ENCODE results near the gene RSF1.

The RSF1 gene

DNA sequence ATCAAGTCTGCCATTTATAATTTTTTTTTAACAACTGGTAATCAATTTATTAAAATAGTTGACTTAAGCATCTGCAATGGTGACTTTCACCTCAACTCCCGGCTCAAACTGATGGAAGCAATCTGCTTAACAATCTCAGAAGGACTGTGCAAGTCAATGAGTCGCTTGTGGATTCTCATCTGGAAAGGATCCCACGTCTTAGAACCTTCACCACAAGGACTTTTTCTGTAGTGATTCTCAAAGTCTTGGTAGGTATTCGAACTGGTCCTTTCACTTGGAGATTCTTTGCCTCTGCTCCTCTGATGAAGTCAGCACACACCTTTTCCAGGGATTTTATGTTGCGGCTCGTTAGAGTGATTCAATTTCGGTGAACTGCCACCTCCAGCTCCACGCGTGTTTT, 7.3 kb downstream of the RSF1 start:
- H3K27me3 ChIP-seq (ENCODE audit: control insufficient read depth in 1 of 2, insufficient read depth in 2 of 2, low read length in 2 of 2) = no peaks in the 10 kb centered on the region

DNA sequence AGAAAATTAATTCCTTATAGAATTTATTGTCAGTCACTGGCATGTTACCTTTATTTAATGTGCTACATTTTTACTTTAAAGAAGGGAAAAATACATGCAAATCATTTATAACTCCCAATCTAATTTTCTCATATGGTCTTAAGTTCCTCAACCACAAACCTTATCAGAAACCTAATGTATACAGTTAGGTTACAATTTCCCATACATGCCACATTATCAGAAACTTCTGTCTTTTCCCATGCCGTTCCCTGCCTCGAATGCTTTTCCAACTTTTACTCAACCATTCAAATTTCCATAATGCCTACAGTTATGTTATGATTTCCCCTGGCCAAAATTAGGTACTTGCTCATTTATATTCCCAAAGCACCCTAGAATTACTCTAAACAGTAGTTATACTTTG, 13.5 kb downstream of the RSF1 start:
- no peak overlapping the region for H3K27ac ChIP-seq (ENCODE audit: low read depth, low read length)
- H3K9ac ChIP-seq (ENCODE audit: low read depth in 1 of 2, low read length in 2 of 2) = no peak overlapping the region
- H3K27me3 ChIP-seq (ENCODE audit: control insufficient read depth in 1 of 2, insufficient read depth in 2 of 2, low read length in 2 of 2) = no peaks in the 10 kb centered on the region
- H3K36me3 ChIP-seq (ENCODE audit: control insufficient read depth in 1 of 2, insufficient read depth in 2 of 2, low read length in 2 of 2) = peaks cover 0 to 12% of the 10 kb centered on the region in 2 donors
- no peak overlapping the region for H3K4me3 ChIP-seq (ENCODE audit: low read depth in 1 of 2, low read length in 2 of 2)
- no peaks in the 10 kb centered on the region for H3K9me3 ChIP-seq (ENCODE audit: control insufficient read depth in 1 of 2, low read length in 2 of 2)
- H3K4me1 ChIP-seq (ENCODE audit: control insufficient read depth in 1 of 2, insufficient read depth in 2 of 2, low read length in 2 of 2) = no peaks in the 10 kb centered on the region

More for the DNA sequence above, 7.3 kb downstream of the RSF1 start:
- Histone ChIP-seq H3K9me3 (ENCODE audit: control insufficient read depth in 1 of 2, low read length in 2 of 2) (peaks cover 0 to 3% of the 10 kb centered on the region in 2 donors), H3K9ac (ENCODE audit: low read depth in 1 of 2, low read length in 2 of 2) (no peak overlapping the region), H3K4me1 (ENCODE audit: control insufficient read depth in 1 of 2, insufficient read depth in 2 of 2, low read length in 2 of 2) (peaks cover 6 to 10% of the 10 kb centered on the region in 2 donors), H3K27ac (ENCODE audit: low read depth, low read length) (no peak overlapping the region), H3K4me3 (ENCODE audit: low read depth in 1 of 2, low read length in 2 of 2) (no peak overlapping the region), H3K36me3 (ENCODE audit: control insufficient read depth in 1 of 2, insufficient read depth in 2 of 2, low read length in 2 of 2) (peaks cover 0 to 20% of the 10 kb centered on the region in 2 donors)

DNA sequence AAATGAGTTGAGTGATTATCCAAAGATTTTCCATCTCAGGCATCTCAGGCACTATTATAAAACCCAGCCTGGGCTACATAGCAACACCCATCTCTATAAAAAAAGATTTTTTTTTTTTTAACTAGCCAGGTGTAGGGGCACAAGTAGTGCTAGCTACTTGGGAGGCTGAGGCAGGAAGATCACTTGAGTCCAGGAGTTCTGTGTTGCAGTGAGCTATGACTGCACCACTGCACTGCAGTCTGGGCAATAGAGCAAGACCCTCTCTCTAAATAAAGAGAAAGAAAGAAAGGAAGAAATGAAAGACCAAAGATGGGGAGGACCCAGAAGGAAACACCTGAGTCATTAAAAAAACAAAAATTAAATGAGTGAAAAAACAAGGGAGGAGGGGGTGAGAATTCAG, 14.1 kb downstream of the RSF1 start:
- no peaks in the 10 kb centered on the region for H3K27me3 ChIP-seq (ENCODE audit: control insufficient read depth in 1 of 2, insufficient read depth in 2 of 2, low read length in 2 of 2)
- no peak overlapping the region for H3K4me3 ChIP-seq (ENCODE audit: low read depth in 1 of 2, low read length in 2 of 2)
- H3K4me1 ChIP-seq (ENCODE audit: control insufficient read depth in 1 of 2, insufficient read depth in 2 of 2, low read length in 2 of 2) = no peaks in the 10 kb centered on the region
- no peak overlapping the region for H3K9ac ChIP-seq (ENCODE audit: low read depth in 1 of 2, low read length in 2 of 2)
- peaks cover 0 to 11% of the 10 kb centered on the region in 2 donors for H3K36me3 ChIP-seq (ENCODE audit: control insufficient read depth in 1 of 2, insufficient read depth in 2 of 2, low read length in 2 of 2)
- no peak overlapping the region for H3K27ac ChIP-seq (ENCODE audit: low read depth, low read length)
- H3K9me3 ChIP-seq (ENCODE audit: control insufficient read depth in 1 of 2, low read length in 2 of 2) = no peaks in the 10 kb centered on the region

DNA sequence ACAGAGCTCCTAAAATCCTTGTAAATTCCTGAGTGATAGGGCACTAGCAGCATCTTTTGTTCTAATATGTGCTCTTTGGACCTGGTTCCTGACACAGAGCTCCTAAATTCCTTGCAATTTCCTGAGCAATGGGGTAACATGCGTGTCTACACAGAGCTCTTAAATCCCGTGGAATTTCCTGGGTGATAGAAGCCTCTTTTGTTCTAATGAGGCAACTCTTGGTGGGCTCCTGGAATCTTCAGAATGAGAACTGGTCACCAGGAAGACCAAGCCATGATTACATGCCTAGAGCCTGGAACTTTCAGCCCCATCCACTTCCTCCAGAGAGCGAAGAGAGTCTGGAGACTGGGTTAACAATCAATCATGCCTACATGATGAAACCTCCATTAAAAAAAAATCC, 19.0 kb downstream of the RSF1 start:
- no peaks in the 10 kb centered on the region for H3K4me1 ChIP-seq (ENCODE audit: control insufficient read depth in 1 of 2, insufficient read depth in 2 of 2, low read length in 2 of 2)
- H3K27ac ChIP-seq (ENCODE audit: low read depth, low read length) = no peak overlapping the region
- H3K9ac ChIP-seq (ENCODE audit: low read depth in 1 of 2, low read length in 2 of 2) = no peak overlapping the region

DNA sequence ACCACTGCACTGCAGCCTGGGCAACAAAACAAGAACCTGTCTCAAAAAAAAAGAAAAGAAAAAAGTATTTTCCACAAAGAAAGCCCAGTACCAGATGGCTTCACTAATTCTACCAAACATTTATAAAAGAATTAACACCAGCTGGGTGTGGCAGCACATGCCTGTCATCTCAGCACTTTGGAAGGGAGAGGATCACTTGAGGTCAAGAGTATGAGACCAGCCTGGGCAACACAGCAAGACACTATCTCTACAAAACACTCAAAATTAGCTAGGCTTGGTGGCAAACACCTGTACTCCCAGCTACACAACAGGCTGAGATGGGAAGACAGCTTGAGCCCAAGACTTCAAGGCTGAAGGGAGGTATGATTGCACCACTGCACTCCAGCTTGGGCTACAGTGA, 20.1 kb downstream of the RSF1 start:
- H3K27me3 ChIP-seq (ENCODE audit: control insufficient read depth in 1 of 2, insufficient read depth in 2 of 2, low read length in 2 of 2) = no peaks in the 10 kb centered on the region
- no peak overlapping the region for H3K9ac ChIP-seq (ENCODE audit: low read depth in 1 of 2, low read length in 2 of 2)
- no peak overlapping the region for H3K27ac ChIP-seq (ENCODE audit: low read depth, low read length)
- H3K4me3 ChIP-seq (ENCODE audit: low read depth in 1 of 2, low read length in 2 of 2) = no peak overlapping the region
- no peaks in the 10 kb centered on the region for H3K9me3 ChIP-seq (ENCODE audit: control insufficient read depth in 1 of 2, low read length in 2 of 2)
- no peaks in the 10 kb centered on the region for H3K4me1 ChIP-seq (ENCODE audit: control insufficient read depth in 1 of 2, insufficient read depth in 2 of 2, low read length in 2 of 2)
- H3K36me3 ChIP-seq (ENCODE audit: control insufficient read depth in 1 of 2, insufficient read depth in 2 of 2, low read length in 2 of 2) = no peaks in the 10 kb centered on the region

More for the DNA sequence above, 19.0 kb downstream of the RSF1 start:
- no peaks in the 10 kb centered on the region for H3K9me3 ChIP-seq (ENCODE audit: control insufficient read depth in 1 of 2, low read length in 2 of 2)
- no peak overlapping the region for H3K4me3 ChIP-seq (ENCODE audit: low read depth in 1 of 2, low read length in 2 of 2)
- no peaks in the 10 kb centered on the region for H3K36me3 ChIP-seq (ENCODE audit: control insufficient read depth in 1 of 2, insufficient read depth in 2 of 2, low read length in 2 of 2)
- H3K27me3 ChIP-seq (ENCODE audit: control insufficient read depth in 1 of 2, insufficient read depth in 2 of 2, low read length in 2 of 2) = no peaks in the 10 kb centered on the region

DNA sequence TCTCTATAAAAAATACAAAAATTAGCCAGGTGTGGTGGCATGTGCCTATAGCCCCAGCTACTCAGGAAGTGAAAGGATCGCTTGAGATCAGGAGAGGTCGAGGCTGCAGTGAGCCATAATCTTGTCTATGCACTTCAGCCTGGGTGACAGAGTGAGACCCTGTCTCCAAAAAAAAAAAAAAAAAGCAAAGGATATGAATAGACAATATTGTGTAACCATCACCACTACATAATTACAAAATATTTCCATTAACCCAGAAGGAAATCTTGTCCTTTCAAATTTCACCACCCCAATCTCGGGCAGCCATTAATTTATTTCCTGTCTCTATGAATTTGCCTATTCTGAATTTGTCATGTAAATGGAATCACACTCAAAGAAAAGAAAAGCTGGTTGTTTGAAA, 21.2 kb downstream of the RSF1 start:
- Histone ChIP-seq H3K27me3 (ENCODE audit: control insufficient read depth in 1 of 2, insufficient read depth in 2 of 2, low read length in 2 of 2) (no peaks in the 10 kb centered on the region), H3K9me3 (ENCODE audit: control insufficient read depth in 1 of 2, low read length in 2 of 2) (no peaks in the 10 kb centered on the region), H3K4me3 (ENCODE audit: low read depth in 1 of 2, low read length in 2 of 2) (no peak overlapping the region), H3K36me3 (ENCODE audit: control insufficient read depth in 1 of 2, insufficient read depth in 2 of 2, low read length in 2 of 2) (no peaks in the 10 kb centered on the region), H3K4me1 (ENCODE audit: control insufficient read depth in 1 of 2, insufficient read depth in 2 of 2, low read length in 2 of 2) (no peaks in the 10 kb centered on the region), H3K9ac (ENCODE audit: low read depth in 1 of 2, low read length in 2 of 2) (no peak overlapping the region), H3K27ac (ENCODE audit: low read depth, low read length) (no peak overlapping the region)

DNA sequence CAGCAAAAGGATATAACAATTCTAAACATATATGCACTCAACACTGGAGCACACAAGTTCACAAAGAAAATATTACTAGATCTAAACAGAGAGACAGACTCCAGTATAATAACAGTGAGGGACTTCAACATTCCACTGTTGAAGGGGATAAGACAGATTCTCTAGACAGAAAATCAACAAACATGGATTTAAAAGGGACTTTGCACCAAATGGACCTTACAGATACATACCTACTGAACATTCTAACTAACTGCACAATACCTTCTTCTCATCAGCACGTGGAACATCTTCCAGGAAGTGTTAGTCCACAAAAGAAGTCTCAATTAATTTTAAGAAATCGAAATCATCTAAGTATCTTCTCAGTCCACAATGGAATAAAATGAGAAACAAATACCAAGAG, 26.6 kb downstream of the RSF1 start:
- peaks cover 0 to 5% of the 10 kb centered on the region in 2 donors for H3K9me3 ChIP-seq (ENCODE audit: control insufficient read depth in 1 of 2, low read length in 2 of 2)
- H3K4me3 ChIP-seq (ENCODE audit: low read depth in 1 of 2, low read length in 2 of 2) = no peak overlapping the region
- peaks cover 0 to 2% of the 10 kb centered on the region in 2 donors for H3K36me3 ChIP-seq (ENCODE audit: control insufficient read depth in 1 of 2, insufficient read depth in 2 of 2, low read length in 2 of 2)
- H3K4me1 ChIP-seq (ENCODE audit: control insufficient read depth in 1 of 2, insufficient read depth in 2 of 2, low read length in 2 of 2) = no peaks in the 10 kb centered on the region
- H3K27ac ChIP-seq (ENCODE audit: low read depth, low read length) = no peak overlapping the region
- no peaks in the 10 kb centered on the region for H3K27me3 ChIP-seq (ENCODE audit: control insufficient read depth in 1 of 2, insufficient read depth in 2 of 2, low read length in 2 of 2)
- H3K9ac ChIP-seq (ENCODE audit: low read depth in 1 of 2, low read length in 2 of 2) = no peak overlapping the region

DNA sequence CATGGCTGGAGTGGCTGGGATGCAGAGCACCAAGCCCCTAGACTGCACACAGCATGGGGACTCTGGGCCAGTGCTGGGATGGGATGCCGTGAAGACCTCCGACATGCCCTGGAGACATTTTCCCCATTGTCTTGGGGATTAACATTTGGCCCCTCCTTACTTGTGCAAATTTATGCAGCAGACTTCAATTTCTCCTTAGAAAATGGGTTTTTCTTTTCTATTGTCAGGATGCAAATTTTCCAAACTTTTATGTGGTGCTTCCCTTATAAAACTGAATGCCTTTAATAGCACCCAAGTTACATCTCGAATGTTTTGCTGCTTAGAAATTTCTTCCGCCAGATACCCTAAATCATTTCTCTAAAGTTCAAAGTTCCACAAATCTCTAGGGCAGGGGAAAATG, 29.2 kb downstream of the RSF1 start:
- Histone ChIP-seq H3K36me3 (ENCODE audit: control insufficient read depth in 1 of 2, insufficient read depth in 2 of 2, low read length in 2 of 2) (peaks cover 0 to 2% of the 10 kb centered on the region in 2 donors), H3K4me3 (ENCODE audit: low read depth in 1 of 2, low read length in 2 of 2) (no peak overlapping the region), H3K27ac (ENCODE audit: low read depth, low read length) (no peak overlapping the region), H3K27me3 (ENCODE audit: control insufficient read depth in 1 of 2, insufficient read depth in 2 of 2, low read length in 2 of 2) (no peaks in the 10 kb centered on the region), H3K4me1 (ENCODE audit: control insufficient read depth in 1 of 2, insufficient read depth in 2 of 2, low read length in 2 of 2) (no peaks in the 10 kb centered on the region), H3K9ac (ENCODE audit: low read depth in 1 of 2, low read length in 2 of 2) (no peak overlapping the region), H3K9me3 (ENCODE audit: control insufficient read depth in 1 of 2, low read length in 2 of 2) (peaks cover 0 to 5% of the 10 kb centered on the region in 2 donors)

DNA sequence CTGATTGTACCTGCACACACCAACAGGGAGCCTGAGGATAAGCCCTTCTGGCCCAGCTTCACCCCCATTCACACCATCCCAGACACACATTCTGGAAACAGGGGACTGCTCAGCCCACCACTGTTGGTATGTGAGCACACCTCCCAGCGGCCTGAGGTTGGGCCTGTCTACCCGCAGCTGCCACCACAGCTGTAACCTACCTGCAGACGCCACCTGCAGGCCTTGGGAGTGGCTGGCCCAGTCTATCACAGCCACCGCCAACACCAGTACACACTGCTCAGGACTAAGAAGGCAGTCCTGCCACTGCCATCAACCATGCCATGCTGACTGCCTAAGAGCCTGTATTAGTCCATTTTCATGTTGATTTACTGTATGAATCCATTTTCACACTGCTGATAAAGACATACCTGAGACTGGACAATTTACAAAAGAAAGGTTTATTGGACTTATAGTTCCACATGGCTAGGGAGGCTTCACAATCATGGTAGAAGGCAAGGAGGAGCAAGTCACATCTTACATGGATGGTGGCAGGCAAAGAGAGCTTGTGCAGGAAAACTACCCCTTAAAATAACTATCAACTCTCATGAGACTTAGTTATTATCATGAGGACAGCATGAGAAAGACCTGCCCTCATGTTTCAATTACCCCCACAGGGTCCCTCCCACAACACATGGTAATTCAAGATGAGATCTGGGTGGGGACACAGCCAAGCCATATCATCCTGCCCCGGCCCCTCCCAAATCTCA, 30.6 kb downstream of the RSF1 start:
- Histone ChIP-seq H3K36me3 (ENCODE audit: control insufficient read depth in 1 of 2, insufficient read depth in 2 of 2, low read length in 2 of 2) (peaks cover 0 to 2% of the 10 kb centered on the region in 2 donors), H3K4me3 (ENCODE audit: low read depth in 1 of 2, low read length in 2 of 2) (no peak overlapping the region), H3K27ac (ENCODE audit: low read depth, low read length) (no peak overlapping the region), H3K4me1 (ENCODE audit: control insufficient read depth in 1 of 2, insufficient read depth in 2 of 2, low read length in 2 of 2) (no peaks in the 10 kb centered on the region), H3K9me3 (ENCODE audit: control insufficient read depth in 1 of 2, low read length in 2 of 2) (peaks cover 0 to 5% of the 10 kb centered on the region in 2 donors), H3K9ac (ENCODE audit: low read depth in 1 of 2, low read length in 2 of 2) (no peak overlapping the region), H3K27me3 (ENCODE audit: control insufficient read depth in 1 of 2, insufficient read depth in 2 of 2, low read length in 2 of 2) (no peaks in the 10 kb centered on the region)

DNA sequence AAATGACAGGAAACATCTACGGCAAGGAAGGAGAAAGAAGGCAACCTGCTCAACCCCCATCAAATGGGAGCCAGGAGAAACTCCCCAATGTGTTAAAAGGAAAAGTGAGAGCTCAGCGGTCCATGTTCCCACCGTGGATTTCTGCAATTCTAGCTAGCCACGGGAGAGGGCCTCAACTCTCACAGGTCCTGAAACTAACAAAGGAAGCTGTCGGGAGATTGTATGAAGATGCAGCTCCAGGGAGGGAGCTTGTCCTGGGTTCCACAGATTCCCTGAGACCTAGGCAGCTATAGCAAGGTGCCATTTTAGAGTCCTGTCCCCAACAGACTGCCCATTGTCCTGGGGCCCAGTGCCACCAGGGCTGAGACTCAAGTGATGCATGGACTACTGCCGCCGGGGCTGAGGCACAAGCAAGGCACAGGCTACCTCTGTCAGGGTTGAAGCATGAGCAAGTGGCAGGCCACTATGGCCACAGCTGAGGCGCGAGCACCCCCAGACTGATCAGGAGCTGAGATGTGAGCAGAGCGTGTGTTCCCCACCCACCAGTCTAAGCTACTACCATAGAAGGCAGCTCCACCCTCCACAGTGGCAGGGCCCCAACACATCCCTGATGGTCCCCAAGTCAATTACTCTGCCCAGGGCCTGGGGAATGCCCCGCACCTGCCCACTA, 31.3 kb downstream of the RSF1 start:
- H3K4me1 ChIP-seq (ENCODE audit: control insufficient read depth in 1 of 2, insufficient read depth in 2 of 2, low read length in 2 of 2) = no peaks in the 10 kb centered on the region
- no peak overlapping the region for H3K9ac ChIP-seq (ENCODE audit: low read depth in 1 of 2, low read length in 2 of 2)
- H3K36me3 ChIP-seq (ENCODE audit: control insufficient read depth in 1 of 2, insufficient read depth in 2 of 2, low read length in 2 of 2) = peaks cover 0 to 2% of the 10 kb centered on the region in 2 donors
- no peak overlapping the region for H3K27ac ChIP-seq (ENCODE audit: low read depth, low read length)
- H3K9me3 ChIP-seq (ENCODE audit: control insufficient read depth in 1 of 2, low read length in 2 of 2) = peaks cover 0 to 5% of the 10 kb centered on the region in 2 donors
- H3K27me3 ChIP-seq (ENCODE audit: control insufficient read depth in 1 of 2, insufficient read depth in 2 of 2, low read length in 2 of 2) = no peaks in the 10 kb centered on the region
- H3K4me3 ChIP-seq (ENCODE audit: low read depth in 1 of 2, low read length in 2 of 2) = no peak overlapping the region
